Eye (tissue), 1 donor: ENCODE data around the gene CEACAM8.
"Not testable (repeated sequence)": the region's sequence is repeated elsewhere in the genome, so short reads cannot be mapped to it uniquely, and the experiment has no call there.

Experiments
- DNase-seq: peaks from one replicate; pipeline ENCODE4 v3.0.0-alpha.2; 2015

Gene CEACAM8

DNA sequence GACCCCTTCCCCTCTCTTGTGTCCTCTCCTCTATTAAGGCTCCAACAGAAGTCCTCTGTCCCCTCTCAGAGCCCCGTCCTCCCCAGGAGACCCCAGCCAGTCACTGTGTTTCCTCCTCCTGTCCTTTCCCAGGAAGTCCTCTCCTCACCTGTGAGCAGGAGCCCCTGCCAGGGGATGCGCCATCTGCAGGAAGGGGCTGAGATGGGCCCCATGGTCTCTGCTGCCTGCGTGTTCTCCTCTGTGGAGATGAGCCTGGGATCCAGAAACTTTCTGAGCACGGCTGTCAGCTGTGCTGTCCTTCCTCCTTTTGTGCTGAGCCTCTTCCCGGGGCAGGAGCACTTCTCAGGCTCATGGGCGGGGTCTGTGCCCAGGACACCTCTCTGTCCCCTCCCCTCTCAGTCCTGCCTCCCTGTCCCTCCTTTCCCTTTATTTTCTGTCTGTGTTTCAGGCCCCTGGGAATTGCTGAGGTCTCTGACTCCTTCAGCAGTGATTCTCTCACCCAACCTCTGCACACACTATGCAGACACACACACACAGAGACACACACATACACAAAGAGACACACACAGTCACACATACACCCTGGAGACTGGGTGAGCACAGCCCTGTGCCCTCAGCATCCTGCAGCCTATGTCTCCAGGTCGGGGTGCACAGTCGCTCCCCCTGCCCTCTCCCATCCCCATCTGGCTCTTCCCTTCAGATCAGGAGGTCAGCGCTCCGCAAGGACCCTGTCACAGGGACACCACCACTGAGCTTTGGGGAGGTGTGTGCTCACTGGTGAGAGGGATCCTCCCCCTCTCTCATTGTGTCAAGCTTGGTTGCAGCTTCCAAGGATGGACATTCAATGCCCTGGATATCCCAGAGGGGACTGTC, at the start of gene CEACAM8:
Gene CEACAM8, minus strand, starts transcription at position 308 of the 873 bp plus-strand sequence. Its CDS starts 96 bp downstream, at position 212.
- no peak for DNase-seq

DNA sequence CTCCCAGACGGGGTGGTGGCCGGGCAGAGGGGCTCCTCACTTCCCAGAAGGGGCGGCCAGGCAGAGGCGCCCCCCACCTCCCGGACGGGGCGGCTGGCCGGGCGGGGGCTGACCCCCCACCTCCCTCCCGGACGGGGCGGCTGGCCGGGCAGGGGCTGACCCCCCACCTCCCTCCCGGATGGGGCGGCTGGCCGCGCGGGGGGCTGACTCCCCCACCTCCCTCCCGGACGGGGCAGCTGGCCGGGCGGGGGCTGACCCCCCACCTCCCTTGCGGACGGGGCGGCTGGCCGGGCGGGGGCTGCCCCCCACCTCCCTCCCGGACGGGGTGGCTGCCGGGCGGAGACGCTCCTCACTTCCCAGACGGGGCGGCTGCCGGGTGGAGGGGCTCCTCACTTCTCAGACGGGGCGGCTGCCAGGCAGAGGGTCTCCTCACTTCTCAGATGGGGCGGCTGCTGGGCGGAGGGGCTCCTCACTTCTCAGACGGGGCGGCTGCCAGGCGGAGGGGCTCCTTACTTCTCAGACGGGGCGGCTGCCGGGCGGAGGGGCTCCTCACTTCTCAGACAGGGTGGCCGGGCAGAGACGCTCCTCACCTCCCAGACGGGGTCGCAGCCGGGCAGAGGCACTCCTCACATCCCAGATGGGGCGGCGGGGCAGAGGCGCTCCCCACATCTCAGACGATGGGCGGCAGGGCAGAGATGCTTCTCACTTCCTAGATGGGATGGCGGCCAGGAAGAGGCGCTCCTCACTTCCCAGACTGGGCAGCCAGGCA, 44.8 kb upstream of the CEACAM8 start:
- DNase-seq = not testable (repeated sequence)

DNA sequence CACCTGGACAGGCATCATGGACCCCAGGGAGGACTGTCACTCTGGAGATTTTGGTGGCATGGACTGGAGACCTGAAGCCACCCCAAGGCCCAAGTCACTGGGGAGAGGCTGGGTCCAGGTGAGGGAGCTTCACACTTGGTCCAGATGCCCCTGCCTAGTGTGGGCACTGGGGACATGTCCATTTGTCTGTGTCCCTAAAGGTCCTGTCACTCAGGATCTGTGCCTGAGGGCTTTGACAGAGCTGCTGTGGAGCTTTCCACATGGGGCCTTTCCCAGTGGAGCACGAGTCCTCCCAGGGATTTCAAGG, 40.5 kb upstream of the CEACAM8 start:
- no peak for DNase-seq

DNA sequence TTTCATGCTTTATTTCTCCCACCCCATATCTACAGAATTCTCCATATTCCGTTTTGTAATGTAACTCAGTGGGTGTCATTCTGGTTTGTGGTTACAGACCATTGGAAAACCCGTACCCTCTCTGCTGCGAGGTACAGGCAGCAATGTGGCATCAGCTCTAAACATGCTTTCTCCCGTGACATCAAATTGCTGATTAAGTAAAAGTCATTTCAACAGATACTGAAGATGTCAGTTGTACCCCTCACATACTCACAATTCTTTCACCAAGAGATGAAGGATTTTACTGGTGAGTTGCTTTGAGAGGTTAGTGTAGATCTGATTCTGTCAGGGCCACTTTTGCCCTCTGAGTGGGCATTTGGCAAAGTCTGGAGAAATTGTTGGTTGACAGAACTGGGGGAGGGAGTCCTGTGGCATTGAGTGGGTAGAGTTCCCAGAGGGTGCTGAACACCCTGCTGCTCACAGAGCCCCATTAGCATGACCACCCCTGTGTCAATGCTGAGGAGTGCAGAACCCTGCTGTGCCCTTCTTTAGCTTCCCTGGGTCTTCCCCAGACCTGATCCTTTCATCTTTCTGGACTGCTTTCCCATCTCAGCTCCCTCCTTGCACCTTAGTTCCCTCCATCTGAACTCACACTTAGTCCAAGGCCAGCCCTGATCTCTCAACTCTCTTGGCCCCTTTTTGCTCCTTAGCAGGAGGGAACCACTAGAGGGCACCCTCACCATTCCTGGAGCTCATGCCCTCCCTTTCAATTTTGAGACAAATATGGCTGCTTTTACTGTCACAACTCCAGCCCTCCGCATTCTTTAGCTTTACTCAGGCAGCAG, 39.9 kb upstream of the CEACAM8 start:
- DNase-seq = peak; percentile 25

DNA sequence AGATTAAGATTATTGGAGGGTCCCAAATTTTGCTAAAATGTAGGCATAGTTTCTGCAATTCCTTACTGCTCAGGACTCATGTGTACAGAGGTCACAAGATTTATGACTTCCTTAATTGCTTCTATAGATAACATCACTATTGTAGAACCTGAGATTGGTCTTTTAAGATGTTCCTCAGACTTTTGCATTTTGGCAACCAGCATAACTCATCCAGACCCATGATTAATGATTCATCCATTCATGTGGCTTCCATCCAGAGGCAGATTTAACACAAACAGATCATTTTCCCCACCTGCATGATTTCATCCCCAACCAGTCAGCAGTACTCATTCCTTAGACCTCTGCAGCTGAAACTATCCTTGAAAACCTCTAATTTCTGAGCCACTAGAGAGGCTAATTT, 34.5 kb upstream of the CEACAM8 start:
- DNase-seq = no peak

DNA sequence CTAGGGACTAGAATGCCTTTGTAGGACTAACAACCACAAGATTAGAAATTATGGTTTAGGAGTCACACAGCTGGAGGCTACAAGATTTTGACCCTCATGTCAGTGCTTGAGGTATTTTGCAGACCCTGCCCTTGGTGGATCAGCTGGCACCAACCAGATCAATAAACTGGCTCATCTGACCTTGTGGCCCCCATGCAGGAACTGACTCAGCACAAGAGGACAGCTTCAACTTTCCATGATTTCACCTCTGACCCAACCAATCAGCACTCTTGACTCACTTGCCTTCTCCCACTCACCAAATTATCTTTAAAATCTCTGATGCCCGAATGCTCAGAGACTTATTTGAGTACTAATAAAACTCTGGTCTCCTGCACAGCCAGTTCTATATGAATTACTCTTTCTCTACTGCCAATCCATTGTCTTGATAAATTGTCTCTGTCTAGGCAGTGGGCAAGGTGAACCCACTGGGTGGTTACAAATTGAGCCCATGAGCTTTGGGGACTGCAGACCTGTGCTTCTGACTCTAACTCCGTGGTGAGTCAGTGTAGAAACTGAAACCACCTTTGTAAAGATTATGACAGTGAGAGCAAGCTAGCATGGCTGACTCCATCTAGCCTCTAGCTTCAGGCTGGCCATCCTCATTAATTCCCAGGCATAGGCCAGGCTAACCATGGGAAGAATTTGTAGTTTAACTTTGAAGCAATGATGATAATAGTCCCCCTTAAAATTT, 33.9 kb upstream of the CEACAM8 start:
- DNase-seq = no peak

DNA sequence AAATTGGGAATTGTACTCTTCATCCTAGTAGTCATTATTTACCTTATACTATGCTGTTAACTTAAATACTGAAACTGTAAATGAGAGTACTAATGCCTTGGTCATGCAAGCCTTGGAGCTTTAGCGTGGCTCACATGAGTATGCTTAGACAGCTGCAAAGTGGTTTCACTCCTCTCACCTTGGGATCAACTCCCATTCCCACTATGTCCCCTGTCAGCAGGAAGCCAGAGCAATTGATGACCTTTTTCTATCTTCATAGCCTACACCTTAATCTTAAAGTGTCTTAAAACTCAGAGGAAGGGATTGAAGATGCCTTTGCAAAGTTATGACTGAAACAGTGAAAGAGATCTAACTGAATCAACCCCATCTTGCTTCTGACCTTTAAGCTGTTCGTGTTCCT, 33.2 kb upstream of the CEACAM8 start:
- DNase-seq = no peak

DNA sequence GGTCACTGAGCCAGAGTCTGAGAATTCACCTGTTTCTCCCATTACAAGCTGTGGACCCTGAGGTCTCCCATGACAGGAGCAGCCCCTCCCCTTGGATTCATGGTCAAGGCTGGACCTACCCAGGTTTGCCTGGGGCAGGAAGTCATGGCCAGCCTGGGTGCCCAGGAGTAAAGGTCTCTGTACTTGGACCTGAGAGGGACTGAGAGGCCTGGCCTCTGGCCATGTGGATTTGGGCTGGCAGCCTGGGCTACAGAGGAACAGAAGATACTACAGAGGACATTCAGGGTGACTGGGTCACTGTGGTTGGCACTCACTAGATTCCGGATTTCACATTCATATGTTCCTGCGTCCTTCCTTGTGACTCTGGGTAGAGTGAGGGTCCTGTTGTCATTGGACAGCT, 31.5 kb upstream of the CEACAM8 start:
- DNase-seq = no peak

DNA sequence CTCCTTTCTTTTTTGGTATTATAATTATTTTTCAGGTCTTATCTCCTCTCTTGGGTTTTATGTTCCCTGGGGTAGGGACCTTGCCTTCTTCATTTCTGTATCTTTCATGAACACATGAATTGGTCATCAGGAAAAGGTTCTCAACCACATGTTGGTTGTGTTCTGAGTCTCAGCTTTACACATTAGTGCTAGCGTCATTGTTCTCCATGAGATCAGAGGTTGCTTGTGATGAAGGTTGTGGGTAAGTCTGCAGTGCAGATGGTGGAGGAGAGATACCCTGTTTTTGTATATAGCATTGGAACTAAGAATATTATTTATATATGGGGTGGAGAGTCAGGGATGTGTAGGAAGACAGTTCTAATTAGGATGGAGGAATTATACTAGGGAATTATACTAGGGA, 24.5 kb upstream of the CEACAM8 start:
- DNase-seq = no peak

DNA sequence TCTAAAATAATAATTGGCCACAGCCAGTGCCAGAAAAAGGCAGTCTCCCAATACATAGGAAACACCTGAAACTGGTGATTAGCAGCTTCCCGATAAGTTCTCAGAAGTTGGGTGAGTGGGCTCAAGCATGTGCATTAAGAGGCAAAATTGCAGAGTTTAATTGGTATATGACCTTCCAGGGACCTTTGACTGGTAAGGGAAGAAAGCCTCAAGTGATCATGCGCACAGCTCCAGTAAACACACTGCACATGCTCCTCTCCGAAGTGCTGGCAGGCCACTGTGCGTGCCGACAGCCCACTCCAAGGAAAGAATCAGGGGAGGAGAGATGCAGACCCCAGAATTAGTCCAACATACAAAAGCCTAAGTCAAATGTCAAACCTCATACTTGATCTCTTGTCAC, 18.9 kb upstream of the CEACAM8 start:
- DNase-seq = no peak

DNA sequence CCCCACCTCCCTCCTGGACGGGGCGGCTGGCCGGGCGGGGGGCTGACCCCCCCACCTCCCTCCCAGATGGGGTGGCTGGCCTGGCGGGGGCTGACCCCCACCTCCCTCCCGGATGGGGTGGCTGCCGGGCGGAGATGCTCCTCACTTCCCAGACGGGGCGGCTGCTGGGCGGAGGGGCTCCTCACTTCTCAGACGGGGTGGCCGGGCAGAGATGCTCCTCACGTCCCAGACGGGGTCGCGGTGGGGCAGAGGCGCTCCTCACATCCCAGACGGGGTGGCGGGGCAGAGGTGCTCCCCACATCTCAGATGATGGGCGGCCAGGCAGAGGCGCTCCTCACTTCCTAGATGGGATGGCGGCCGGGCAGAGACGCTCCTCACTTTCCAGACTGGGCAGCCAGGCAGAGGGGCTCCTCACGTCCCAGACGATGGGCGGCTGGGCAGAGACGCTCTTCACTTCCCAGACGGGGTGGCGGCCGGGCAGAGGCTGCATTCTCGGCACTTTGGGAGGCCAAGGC, 15.7 kb upstream of the CEACAM8 start:
- not testable (repeated sequence) for DNase-seq

DNA sequence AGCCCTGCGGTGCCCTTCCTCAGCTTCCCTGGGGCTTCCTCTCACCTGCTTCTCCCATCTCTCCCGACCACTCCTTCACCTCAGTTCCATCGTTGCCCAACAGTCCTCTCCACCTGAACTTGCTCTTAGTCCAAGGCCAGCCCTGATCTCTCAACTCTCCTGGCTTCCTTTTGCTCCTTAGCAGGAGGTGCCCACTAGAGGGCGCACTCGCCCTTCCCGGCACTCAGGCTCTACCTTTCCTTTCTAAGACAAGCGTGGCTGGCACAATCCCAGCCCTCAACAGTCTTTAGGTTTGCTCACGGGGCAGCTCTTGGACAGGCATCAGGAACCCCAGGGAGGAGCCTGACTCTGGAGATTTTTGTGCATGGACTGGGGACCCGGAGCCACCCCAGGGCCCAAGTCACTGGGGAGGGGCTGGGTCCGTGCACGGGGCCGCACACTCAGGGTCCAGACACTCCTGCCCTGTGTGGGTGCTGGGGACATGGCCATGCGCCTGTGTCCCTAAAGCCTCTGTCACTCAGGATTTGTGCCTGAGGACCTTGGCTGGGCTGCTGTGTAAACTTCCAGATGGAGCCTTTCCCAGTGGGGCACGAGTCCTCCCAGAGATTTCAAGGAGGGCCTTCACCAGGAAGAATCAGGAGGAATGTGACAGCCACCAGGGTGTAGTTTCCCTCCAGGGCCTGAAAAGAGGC, 12.1 kb upstream of the CEACAM8 start:
- peak; percentile 81 for DNase-seq

DNA sequence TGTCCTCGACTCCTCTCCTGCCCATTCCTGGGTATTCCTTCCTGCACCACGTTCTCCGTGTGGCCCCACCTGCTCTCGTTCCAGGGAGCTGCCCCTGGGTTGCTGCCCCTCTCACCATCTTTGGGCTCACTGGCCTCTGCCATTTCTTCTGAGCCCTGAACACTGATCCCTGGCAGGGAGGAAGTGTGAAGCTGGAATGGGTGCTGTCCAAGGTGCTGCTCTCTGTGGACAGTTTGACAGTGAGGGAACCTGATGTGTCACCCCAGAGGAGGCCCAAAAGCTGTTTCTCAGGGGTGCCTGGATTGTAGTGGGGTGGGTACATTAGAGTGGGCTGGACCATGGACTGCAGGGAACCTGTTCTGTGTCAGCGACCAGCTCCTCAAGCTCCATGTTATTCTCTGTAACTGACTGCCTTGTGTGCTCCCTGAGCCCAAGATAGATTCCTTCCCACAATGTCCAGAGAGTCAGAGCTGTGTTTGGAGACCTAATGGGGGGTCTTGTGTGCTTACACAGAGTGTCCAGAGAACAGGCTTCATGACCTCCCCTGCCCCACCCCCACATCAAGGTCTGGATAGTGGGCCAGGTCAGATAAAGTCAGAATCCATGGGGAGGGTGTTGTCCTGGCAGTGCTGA, 7.2 kb upstream of the CEACAM8 start:
- DNase-seq = peak; percentile 65

DNA sequence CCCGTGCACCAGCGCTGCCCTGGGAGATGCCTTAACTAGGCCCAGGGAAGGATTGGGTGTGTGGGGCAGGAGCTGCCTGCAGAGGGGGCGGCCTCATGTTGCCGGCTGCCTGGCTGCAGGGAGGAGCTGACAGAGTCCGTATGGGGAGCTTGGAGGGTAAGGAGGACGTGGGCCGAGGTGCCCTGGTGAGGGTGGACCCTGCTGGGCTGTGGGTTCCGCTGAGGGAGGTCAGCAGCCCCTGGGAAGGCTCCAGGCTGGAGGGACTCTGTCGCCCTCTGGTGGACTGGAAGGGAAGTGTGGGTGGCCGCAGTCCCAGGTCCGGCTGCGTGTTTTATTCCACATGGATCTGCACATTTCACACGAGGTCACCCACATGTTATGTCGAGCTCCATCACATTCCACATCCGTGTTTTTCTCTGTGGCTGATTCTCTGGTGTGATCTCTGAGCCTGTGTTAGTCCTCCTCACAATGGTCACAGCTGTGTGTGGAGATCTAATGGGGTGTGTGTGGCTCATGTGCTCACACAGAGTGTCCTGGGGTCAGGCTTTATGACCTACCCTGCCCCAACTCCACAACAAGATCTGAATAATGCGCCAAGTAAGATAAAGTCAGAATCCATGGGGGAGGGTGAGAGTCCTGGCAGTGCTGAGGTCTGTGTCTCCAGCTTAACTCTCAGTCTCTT, 1.8 kb upstream of the CEACAM8 start:
- peak; percentile 63 for DNase-seq

DNA sequence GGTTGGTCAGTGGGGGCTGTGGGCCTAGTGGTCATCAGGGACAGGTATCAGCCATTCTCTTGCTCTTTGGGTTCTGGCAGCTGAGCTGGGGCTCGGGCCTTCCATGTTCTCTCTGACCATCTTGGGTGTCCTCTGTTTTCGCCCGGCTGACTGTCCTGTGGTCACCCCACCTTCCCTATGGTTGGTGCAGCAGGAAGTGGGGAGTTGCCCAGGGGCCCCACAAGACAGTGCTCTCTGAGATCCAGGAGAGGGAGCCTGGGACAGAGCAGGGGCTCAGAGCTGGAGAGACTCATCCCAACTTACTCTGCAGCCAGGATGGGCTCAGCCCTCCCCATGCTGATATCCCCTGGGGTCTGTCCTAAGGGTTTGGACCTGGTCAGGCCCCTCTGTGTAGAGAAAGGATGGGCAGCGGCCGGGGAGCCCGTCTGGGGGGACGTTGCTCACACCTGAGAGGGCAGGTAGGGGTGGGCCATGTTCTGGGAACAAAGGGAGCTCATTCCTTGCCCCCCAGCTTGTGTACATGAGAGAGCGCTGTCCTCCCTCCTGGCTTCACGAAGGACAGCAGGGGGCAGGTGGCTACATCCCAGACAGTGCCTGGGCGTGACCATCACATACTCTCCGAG, 937 bp upstream of the CEACAM8 start:
- DNase-seq = no peak

DNA sequence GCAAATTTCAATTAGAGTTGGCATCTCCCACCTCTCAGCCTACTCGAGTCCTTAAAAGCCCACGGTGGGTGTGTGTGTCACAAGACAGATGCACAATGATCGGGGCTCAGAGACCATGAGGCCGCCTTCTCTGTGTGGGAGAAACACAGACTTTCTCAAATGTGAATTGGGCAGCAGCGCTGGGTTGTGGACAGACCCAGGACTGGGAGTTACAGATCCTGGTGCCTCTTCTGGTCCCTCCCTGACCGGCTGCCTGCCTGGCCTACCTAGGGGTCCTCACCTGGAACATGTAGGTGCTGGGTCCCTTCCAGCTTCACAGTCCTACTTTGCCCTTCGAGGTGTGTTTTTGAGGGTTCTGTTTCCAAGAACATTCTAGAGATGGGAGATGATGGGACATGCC, 4.9 kb downstream of the CEACAM8 start:
- DNase-seq = no peak

DNA sequence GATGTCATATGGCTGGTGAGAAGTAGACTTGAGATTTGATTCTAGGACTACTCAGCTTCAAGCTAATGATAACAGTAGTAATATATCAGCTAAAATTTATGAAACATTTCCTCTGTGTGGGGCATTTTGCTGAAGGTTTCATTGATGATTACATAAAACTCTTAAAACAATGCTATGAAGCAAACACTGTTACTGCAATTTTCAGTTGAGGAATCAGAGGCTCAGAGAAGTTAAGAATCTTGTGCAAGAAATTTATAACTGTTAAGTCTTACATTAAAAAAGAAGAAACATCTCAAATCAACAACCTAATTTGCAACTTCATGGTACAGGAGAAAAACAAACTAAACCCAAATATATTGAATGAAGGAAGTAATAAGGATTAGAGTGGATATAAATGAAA, 10.3 kb downstream of the CEACAM8 start:
- no peak for DNase-seq

DNA sequence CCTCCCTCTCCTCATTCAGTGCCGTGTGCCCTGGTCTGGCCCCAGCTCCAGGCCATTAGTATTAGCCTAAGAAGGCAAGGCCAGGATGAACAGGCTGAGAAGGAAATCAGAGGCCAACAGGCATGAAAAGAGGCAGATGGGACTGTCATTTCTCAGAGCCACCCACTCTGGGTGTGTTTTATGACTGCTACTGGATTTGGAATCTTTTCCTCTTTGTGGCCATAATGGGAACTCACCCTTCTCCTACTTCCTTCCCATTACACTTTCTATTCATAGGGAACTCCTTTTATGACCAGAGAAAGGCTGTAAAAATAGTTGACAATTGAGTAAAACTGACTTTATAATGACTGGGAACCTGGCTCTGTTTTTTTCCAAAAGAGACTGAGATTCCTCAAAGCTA, 17.7 kb downstream of the CEACAM8 start:
- DNase-seq = no peak

DNA sequence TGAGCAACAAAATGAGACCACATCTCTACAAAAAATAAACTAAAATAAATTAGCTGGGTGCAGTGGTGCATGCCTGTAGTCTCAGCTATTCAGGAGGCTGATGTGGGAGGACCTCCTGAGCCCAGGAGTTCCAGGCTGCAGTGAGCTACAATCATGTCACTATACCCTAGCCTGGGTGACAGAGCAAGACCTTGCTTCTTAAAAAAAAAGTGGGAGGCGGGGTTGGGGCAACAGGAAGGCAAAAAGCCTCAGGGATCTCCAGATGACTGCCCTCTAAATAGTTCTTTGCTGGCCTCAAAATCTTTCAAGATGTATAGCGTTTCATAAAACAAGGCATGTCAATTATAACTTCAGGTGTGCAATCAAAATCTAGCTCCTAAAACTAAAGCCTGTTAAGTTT, 18.5 kb downstream of the CEACAM8 start:
- DNase-seq = no peak

DNA sequence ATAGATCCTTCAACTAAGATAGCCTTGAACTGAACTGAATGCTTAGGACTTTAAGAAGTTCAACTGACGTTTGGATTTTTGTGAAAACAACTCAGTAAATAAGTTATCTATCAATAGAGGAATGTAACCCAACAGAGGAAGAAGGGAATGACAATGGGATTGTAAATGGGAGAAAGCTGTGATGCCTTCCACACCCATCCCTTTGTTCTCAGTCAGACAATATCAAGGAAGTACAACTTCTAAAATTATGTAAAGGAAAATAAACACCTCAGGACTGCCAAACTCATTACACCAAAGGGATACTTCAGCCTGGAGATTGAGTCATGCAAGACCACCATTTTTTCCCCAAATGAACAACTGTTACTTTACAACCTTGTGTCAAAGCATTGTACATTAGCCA, 21.1 kb downstream of the CEACAM8 start:
- no peak for DNase-seq
